HT1080 (cell line): ENCODE results near the gene SPATC1L. TPM values are rescaled to one million over a fixed set of nuclear protein-coding genes. Genes with fewer than 3 reads are reported as not detected.

Experiments used
- DNase-seq: peaks from one replicate; pipeline ENCODE4 v3.0.0-alpha.2; 2015; ENCODE audit warnings: low read depth
- total RNA-seq: library from RNA; depleted of rRNA; stranded (reverse); fragments of >200 nt; shearing (Covaris generic); gene quantifications from 2 replicates; pipeline ENCODE4 v1.2.3, GENCODE V29; 2014

The SPATC1L gene
- total RNA-seq, 1 experiment from 2014 or later, result 16.4 TPM

DNA sequence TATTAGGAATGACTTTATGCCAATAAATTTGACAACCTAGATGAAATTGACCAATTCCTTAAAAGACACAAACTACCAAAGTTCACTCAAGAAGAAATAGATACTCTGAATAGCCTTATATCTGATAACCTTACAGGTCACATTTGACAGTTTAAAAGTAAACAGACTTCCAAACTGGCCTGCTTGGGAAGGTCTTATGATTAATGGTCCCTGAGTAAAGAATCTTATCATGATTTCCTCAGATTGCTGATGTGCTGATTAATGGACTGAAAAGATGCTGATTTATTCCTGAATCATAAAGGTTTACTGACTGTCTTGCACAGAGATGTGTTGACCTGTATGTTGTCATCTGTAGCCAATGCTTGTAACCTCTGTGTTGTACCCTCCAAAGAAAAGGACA is 19.2 kb downstream of the SPATC1L start:
- no peak for DNase-seq

DNA sequence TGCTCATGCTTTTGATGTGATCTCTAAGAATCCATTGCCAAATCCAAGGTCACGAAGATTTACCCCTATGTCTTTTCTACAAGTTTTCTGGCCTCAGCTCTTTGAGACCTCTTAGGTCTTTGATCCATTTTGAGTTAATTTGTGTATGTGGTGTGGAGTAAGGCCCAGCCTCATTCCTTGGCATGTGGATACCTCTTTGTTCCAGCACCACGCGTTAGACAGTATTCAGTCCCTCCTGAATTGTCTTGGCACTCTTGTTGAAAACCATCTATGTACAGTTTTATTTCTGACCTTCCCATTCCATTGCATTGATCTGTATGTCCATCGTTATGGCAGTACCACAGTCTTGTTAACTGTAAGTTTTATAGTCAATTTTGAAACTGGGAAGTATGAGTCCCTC is 20.9 kb downstream of the SPATC1L start:
- DNase-seq, result no peak

DNA sequence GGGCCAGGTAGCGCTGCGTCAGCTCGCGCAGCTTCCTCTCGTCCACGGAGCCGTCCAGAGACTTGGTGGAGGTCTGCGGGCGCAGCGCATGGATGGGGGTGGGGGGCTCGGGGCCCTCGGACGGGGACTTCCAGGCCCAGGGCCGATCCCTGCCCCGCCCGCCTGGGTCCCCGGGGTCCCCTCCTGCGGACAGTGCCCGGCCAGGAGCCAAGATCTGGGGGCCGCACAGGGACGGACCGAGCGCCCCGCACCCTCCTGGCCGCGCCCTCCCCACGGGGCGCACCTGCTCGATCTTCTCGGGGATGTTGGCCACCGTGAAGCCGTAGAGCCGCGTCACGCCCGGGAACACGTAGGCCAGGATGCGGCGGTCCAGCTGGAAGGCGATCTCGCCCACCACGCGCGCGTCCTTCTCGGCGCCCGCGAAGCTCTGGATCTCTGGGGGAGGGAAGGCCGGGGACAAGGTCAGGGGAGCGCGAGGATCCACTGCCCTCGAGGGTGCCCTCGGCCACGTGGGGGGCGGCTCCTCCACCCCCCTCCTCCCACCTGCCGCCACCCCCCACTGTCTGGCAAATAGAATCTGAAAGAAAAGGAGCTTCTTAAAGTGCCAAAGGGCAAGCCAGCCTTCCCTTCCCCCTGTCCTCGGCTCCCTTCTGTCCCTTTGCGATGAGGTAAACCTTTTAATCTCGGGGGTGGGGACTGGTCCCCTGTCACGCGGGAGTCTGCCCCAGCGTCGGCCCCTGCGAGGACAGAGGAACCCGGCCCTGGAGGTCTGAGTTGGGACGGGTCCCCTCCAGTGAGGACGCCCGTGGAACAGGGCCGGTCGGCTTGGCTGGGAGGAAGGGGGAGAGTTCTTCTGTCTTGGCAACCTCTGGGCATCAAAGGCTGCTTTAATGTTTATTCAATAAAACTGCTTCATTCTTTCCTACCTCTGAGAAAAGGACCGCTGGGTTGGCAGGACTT is 22.3 kb downstream of the SPATC1L start:
- DNase-seq, result no peak

DNA sequence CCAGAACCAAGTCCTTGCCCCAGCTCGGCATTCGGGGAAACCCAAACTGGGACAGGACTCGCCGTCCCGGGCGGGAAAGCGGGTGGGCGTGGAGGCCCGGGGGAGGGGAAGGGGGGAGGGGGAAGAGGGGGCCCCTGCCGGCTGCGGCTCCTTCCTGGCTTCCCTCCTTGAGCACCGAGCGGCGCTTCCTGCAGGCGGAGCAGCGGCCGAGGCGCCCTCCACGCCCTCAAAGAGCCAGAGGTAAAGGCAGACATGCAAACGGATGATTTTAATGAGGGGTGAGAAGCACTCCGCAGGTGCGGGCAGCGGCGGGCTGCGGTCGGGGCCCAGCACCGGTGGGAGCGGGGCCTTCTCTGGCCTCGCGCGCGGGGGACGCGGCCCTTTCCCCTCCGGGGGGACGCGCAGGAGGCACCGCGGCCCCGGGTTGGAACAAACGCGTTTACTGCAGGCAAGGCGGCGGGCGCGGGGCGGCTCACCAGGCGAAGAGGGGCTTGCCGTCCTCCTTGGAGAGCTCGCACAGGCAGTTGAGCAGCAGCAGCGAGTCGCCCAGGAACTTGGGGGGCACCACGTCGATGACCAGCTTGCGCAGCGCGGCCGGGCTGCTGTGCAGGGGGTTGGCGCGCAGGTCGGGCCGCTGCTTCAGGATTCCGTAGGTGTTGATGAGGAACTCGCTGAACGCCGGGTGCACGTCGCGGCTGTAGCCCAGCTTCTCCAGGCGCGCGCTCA is 23.2 kb downstream of the SPATC1L start:
- DNase-seq, result no peak

DNA sequence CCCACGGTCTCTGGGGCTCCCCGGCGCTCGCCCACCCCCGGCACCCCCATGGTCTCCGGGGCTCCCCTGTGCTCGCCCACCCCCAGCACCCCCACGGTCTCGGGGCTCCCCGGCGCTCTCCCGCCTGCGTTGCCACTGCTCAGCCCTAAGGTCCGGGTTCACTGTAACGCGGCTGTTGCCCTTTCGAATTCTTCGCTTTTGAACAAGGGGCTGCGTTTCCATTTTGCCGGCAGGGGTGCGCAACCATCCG is 23.7 kb downstream of the SPATC1L start:
- DNase-seq, result no peak

DNA sequence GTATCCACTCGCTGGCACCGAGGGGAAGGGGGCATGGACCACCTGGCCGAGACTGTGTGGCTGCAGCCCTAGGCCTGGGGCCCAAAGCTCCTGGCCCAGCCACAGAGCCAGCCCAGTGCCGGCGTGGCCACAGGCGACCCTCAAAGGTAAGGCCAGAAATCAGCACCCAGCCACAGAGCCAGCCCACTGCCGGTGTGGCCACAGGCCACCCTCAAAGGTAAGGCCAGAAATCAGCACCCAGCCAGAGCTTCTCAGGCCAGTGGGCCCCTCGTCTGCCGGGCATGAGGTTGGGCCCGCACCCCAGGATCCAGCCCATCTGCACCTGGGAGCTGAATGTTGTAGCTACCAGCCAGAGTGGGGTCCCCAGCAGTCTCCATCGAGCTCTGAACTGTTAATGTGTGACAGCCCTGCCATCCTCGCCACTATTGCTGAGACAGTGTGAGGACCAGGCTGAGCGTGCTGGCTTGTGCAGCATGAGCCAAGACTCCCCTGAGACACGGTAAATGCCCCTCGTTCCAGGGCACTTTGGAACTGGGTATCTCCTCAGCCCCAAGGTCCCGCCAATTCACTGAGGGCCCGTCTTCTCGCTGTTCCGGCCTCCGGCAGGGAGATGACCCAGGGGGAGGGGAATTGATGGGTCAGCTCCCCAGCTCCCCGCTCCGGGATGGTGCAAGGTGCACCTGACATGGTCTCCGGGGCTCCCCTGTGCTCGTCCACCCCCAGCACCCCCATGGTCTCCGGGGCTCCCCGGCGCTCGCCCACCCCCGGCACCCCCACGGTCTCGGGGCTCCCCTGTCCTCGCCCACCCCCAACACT is 24.2 kb downstream of the SPATC1L start:
- DNase-seq, result no peak

DNA sequence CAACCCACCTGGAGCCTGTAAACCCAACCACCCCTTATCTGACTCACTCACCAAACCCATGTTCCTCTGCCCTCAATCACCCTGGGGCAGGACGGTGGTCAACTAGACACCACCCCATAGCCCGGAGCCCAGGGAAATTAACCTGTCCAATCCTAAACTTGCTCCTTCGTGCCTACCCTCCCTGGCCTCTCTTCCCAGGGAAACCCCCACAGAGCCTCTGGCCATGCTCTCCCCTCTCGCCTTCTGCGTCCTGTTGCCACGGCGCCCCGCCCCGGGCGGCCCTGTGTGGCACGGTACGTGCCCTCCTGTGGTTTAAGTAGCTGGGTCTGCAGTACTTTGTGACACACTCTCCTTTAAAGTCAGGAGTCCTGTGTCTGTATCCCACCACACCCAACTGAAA is 24.9 kb downstream of the SPATC1L start:
- no peak for DNase-seq

DNA sequence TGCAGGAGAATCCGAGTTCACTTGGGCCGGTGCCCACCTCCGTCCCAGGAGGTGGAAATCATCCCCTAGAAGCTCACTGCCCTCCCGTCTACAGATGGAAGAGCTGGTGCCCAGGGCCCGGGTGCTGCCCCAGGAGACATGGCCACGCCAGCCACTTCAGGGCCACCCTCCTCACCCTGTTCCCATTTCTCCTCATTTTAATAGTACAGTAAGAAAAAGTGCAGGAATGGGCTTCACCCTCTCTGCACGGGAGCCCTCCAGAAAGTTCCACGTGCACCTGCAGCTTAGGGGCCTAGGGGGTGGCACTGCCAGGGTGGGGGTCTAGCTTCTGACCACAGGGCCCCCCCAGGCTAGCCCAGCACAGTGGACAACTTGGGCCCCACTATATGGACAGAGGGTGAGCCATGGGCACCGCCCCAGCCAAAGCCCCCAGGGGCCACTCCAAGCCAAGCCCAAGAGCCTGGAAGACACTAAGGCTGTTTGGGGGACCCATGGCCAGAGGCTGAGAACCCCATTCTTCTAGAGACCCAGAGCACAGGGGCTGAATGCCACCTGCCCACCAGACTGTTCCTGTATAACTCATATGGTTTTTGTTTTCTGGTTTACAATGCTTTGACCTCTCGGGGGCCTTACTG is 25.5 kb downstream of the SPATC1L start:
- no peak for DNase-seq

DNA sequence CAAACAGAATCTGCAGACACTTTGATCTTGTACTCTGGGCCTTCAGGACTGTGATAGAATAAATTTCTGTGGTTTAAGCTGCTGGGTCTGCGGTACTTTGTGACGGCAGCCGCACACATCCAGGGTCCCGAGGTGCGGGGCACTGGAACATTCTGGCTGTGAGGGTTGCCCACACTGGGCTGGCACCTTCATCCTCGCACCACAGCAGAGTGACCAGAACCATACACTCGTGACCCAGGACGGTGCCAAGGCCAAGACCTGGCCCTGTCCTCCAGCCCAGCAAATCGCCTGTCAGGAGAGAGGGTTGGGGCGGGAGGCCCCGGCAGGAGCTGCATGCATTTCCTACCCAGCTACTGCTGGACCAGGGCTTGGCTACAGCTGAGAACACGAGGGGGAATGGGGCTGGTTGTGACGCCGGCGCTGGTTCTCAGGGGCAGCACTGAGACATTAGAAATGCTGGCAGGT is 26.2 kb downstream of the SPATC1L start:
- DNase-seq, result no peak

DNA sequence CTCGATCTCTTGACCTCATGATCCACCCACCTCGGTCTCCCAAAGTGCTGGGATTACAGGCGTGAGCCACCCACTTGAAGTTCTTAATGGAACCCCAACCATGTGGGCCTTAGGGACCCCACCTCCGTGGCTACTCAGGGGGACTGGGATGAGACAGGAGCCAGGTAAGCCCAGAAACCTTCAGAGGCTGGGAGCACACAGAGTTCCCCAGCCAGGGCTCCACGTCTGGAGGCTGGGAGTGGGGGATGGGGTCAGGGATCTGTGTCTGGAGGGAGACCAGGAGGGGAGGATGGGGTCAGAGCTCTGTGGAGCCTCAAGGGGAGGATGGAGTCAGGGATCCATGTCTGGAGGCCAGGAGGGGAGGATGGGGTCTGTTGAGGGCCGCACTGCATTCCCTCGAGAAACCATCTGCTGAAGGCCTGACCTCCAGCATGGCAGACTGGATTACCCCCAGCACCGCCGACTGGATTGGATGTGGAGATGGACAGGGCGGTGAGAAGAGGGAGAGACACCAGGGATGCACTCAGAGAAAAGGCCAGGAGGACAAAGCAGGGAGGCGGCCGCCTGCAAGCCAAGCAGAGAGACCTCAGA is 26.8 kb downstream of the SPATC1L start:
- DNase-seq, result no peak

DNA sequence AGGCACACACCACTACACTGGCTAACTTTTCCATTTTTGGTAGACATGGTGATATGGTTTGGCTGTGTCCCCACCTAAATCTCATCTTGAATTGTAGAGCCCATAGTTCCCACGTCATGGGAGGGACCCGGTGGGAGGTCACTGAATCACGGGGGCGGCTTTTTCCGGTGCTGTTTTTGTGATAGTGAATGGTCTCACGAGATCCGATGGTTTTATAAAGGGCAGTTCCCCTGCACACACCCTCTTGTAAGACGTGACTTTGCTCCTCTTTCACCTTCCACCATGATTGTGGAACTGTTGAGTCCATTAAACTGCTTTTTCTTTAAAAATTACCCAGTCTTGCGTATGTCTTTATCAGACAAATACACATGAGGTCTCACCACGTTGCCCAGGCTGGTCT is 27.6 kb downstream of the SPATC1L start:
- no peak for DNase-seq

DNA sequence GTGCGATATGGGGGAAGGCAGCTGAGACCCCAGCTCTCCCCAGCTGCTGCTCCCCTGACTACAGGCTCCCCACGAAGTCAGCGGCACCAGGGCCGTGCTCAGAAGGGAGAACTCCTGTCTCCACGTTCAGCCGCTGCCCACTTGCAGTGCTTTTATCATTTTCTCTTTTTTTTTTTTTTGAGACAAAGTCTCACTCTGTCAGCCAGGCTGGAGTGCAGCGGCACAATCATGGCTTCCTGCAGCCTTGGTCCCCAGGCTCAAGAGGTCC is 27.9 kb downstream of the SPATC1L start:
- DNase-seq, result no peak

DNA sequence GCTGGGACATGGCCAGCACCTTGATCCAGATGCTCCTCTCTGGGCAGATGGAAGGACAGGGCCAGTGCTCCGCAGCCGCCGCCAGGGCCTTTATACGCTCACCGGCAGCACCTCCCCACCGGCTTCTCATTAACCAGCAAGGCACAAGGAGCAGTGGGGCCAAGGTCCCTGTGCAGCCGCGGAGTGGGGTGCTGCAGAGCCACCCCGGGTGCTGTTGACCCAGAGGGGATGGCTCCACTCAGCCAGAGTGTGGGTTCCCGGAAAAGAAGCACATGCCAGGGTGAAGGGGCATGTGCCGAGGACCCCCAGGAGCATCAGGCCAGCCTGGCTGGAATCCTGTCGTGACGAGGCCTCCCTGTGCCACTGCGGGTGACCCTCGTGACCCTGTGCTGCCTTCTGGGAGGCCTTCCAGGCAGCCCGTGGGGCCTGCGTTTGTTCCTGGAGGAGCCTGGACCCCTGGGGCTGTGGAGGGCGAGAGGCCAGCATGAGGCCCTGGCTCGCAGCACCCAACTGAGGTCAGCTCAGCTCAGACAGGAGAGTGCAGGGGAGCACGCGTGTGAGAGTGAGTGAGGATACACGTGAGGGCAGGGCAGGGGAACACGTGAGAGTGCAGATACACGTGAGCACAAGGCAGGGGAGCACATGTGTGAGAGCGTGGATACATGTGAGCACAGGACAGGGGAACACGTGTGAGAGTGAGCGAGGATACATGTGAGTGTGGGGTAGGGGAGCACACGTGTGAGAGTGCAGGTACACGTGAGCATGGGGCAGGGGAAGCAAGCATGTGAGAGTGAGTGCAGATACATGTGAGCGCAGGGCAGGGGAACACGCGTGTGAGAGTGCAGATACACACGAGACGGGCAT is 28.5 kb downstream of the SPATC1L start, which contains the start of gene FTCD:
Gene FTCD, minus strand, starts transcription at position 66 of the 864 bp plus-strand sequence. Its CDS starts 56 bp downstream, at position 10.
- DNase-seq, result no peak

DNA sequence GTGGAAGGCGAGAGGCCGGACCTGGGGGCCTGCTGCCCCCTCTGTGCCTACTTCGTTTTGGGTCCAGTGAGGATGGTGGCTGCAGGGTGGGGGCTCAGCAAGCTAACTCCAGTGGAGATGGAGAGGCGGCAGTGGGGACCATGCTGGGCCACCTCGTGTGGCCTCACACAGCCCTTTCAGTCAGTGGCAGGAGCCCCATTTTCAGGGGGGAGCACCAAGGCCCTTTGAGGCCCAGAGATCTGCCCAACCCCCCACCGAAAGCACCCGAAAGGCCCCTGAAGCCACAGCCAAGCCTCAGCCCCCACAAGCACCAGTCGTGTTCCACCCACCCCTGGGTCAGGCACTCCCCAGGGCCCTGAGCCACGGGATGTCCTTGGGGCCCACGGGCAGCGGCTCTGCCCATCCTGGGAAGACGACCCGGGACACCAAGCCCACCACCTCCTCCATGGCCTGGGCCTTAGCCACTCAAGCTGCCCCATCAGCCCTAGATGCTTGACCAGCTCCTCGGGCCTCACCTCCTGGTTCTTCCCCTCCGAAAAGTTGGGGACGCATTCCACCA is 29.2 kb downstream of the SPATC1L start:
- no peak for DNase-seq

DNA sequence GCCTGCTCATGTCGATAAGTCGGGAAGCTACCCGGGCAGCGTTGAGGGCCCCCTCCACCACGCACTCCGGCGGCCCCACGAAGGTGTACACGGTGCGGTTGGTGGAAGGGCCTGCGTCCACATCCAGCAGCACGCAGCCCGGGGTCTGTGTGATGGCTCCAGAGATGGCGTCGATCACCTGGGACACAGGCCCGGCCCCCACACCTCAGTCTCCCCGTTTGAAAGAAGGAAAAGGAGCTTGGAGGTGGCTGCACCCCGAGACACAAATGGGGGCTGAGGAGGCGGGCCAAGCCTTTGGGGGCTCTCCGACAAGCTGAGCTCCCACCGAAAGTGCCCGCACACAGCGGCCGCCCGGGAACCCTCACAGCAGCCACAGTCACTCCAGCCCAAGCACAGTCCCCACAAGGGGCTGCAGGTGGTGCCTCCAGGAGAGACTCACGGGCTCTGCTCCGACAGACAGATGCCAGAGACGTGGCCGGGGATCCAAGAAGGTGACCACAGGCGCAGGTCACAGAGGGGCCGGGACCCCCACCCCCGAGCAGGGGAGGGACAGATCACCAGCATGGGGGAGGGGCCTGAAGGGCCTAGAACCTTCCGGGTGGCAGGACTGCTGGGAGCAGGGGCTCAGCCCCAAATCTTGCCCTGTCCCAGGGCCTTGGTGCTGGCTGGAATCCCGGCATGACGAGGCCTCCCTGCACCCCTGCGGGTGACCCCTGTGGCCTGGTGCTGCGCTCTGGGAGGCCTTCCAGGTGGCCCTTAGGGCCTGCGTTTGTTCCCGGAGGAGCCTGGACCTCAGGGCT is 29.9 kb downstream of the SPATC1L start:
- DNase-seq, result no peak

DNA sequence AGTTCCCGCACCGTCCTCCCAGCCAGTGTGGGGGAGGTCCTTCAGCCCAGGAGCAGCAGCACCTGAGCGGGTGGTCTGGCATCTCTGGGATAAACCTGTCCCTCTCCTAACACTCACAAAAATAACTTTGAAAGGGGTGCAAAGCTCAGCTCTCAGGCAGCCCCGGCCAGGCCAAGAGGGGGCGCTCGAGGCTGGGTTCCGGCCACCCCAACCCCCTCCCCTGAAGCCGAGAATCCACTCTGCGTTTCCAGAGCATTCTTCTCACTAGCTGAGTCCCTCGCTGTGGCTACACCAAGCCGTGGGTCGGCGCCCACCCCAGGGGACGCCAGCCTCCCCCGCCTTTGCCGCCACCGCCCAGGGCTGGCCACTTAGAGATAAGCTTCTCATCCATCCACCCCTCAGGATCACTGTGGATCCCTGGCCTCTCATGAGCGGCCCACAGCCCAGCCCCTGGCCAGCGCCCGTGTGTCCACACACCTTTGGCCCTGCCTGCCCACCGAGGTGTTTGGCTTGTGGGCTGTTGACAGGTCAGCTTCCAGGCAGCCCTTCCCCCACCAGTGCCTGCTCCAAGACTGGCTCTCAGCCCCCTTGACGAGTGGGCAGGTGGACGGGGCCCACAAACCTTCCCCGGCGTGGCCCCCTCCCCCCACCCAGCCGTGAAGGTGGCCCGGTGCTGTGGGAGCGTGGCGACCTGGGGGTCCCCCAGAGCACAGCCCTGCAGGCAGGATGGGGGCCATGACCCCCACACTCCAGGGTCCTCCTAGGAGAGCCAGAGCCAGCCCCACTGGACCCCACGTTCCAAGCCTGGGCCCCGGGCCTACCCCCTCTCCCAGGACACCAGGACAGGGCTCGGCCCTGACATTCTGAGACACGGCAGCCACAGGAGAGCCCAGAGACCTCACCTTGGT is 30.8 kb downstream of the SPATC1L start:
- DNase-seq, result peak; percentile 15

DNA sequence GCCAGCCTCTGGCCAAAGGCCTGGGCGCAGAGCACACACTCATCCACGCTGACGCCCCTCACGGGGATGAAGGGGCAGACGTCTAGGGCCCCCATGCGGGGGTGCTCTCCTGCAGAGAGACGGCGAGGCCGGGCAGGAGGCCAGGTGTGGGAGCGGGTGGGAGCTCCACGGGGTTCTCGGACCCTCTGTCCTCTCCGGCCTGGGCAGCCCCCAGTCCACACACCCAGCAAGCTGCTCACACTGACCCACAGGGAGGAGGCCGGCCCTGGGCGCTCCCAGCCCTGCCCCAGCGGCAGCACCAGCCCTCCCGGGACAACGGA is 31.4 kb downstream of the SPATC1L start:
- DNase-seq, result no peak
